ENCODE results near the gene EIF2D.

The EIF2D gene

DNA sequence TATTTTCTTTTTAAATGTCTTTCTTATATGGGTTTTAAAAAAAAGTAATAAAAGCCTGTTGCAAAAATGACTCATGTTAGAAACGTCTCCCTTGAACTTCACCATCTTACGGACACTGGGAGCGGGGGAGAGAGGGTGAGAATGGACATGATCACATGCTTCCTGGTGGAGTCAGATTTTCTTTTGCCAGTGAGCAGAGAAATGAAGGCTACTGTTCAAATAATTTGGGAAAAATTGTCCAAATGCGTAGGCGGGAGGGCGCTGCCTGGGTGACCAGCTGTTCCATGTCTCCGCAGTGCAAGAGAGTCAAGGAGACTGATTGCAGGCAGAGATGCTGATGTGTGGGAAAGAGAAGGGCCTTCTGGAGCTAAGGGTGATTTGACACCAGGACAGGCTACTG is 23.1 kb downstream of the EIF2D start:
- Histone ChIP-seq H3K9me3 (ENCODE audit: severe bottlenecking) (no peaks in the 10 kb centered on the region), H3K27me3 (ENCODE audit: insufficient read depth, low read depth, severe bottlenecking) (no peaks in the 10 kb centered on the region), H3K4me3 (ENCODE audit: low read depth, low read length) (no peak overlapping the region), H3K27ac (no peak overlapping the region), H3K36me3 (peaks cover 89% of the 10 kb centered on the region)
- no peak for TF ChIP-seq CTCF (IDR thresholded peaks at IDR 0.05; ENCODE audit: low read depth, low read length)
- DNase-seq = no peak

GRCh38 chr1:206588492-206588891 is 23.8 kb downstream of the EIF2D start:
- Histone ChIP-seq H3K27ac (no peak overlapping the region), H3K36me3 (peaks cover 88% of the 10 kb centered on the region), H3K9me3 (ENCODE audit: severe bottlenecking) (no peaks in the 10 kb centered on the region), H3K4me3 (ENCODE audit: low read depth, low read length) (no peak overlapping the region), H3K27me3 (ENCODE audit: insufficient read depth, low read depth, severe bottlenecking) (no peaks in the 10 kb centered on the region)
- DNase-seq = no peak
- no peak for TF ChIP-seq CTCF (IDR thresholded peaks at IDR 0.05; ENCODE audit: low read depth, low read length)

GRCh38 chr1:206587904-206588303 is 24.4 kb downstream of the EIF2D start:
- Histone ChIP-seq H3K27ac (no peak overlapping the region), H3K27me3 (ENCODE audit: insufficient read depth, low read depth, severe bottlenecking) (no peaks in the 10 kb centered on the region), H3K4me3 (ENCODE audit: low read depth, low read length) (no peak overlapping the region), H3K9me3 (ENCODE audit: severe bottlenecking) (no peaks in the 10 kb centered on the region), H3K36me3 (peaks cover 91% of the 10 kb centered on the region)
- TF ChIP-seq CTCF (IDR thresholded peaks at IDR 0.05; ENCODE audit: low read depth, low read length) = no peak
- no peak for DNase-seq

GRCh38 chr1:206586501-206587445 is 25.5 kb downstream of the EIF2D start:
- no peak for DNase-seq
- no peak overlapping the region for H3K4me3 ChIP-seq (ENCODE audit: low read depth, low read length)
- peaks cover 84% of the 10 kb centered on the region for H3K36me3 ChIP-seq
- no peak for TF ChIP-seq CTCF (IDR thresholded peaks at IDR 0.05; ENCODE audit: low read depth, low read length)
- H3K27ac ChIP-seq = no peak overlapping the region
- H3K9me3 ChIP-seq (ENCODE audit: severe bottlenecking) = no peaks in the 10 kb centered on the region
- no peaks in the 10 kb centered on the region for H3K27me3 ChIP-seq (ENCODE audit: insufficient read depth, low read depth, severe bottlenecking)

- no peak for DNase-seq
- no peaks in the 10 kb centered on the region for H3K27me3 ChIP-seq (ENCODE audit: insufficient read depth, low read depth, severe bottlenecking)
- H3K27ac ChIP-seq = no peak overlapping the region
- no peak overlapping the region for H3K4me3 ChIP-seq (ENCODE audit: low read depth, low read length)
- H3K36me3 ChIP-seq = peaks cover 67% of the 10 kb centered on the region
- no peak for TF ChIP-seq CTCF (IDR thresholded peaks at IDR 0.05; ENCODE audit: low read depth, low read length)
- H3K9me3 ChIP-seq (ENCODE audit: severe bottlenecking) = no peaks in the 10 kb centered on the region
Observed at GRCh38 chr1:206584683-206585082, 27.6 kb downstream of the EIF2D start.
